ENCODE data around the gene PRH1. TPM values are rescaled to one million over a fixed set of nuclear protein-coding genes. Genes with fewer than 3 reads are reported as not detected.

The PRH1 gene
- total and polyA plus RNA-seq, 2 of the 13 experiments (the other 11 are each of a cell fraction or from before 2014, with no cell fraction given), result 5.3 to 18.8 TPM

GRCh38 chr12:10909462-10909861 is 25.4 kb upstream of the PRH1 start, which contains the start of gene TAS2R13:
Gene TAS2R13, minus strand, starts transcription at chr12:10909562. Its CDS starts 264 bp downstream, at chr12:10909298.
- Histone ChIP-seq H3K79me2 (ENCODE audit: insufficient read depth, low read length) (no peaks in the 10 kb centered on the region), H4K20me1 (ENCODE audit: insufficient read depth, low read length) (no peaks in the 10 kb centered on the region), H3K9me3 (ENCODE audit: low read length) (peaks cover 9% of the 10 kb centered on the region; the same call in 1 of the 2 replicates), H3K4me2 (ENCODE audit: low read depth, low read length) (no peak within 1 kb of the TSS), H3K27ac (ENCODE audit: extremely low read length, insufficient read depth, low read length) (no peak within 1 kb of the TSS), H3K9ac (ENCODE audit: insufficient read depth, low read depth, low read length) (no peak within 1 kb of the TSS), H3K27me3 (ENCODE audit: control insufficient read depth in 1 of 2, insufficient read depth in 2 of 2, low read length in 2 of 2) (no peaks in the 10 kb centered on the region), H3K4me3 (replicated peaks in 1 of 3; ENCODE audit: insufficient read depth in 1 of 3, low read depth in 2 of 3, low read length in 3 of 3) (no peak within 1 kb of the TSS), H2AFZ (ENCODE audit: low read length) (no peak within 1 kb of the TSS), H3K36me3 (replicated peaks in 1 of 2; ENCODE audit: control insufficient read depth in 1 of 2, insufficient read depth in 2 of 2, low read length in 2 of 2) (no peaks in the 10 kb centered on the region; a peak in 1 of 5 replicates), H3K4me1 (ENCODE audit: insufficient read depth, low read length) (no peaks in the 10 kb centered on the region)
- CTCF ChIA-PET (ENCODE audit: low intra/inter-chr PET ratio, low total read pairs), result no interaction called here
- 91% methylated on average over 1 of the region's 1 CpG for WGBS (ENCODE audit: low lambda C conversion rate)
- intact Hi-C loops (cut with micrococcal nuclease; ENCODE audit: unreplicated experiment) (no loop called here), in situ Hi-C loops (cut with HindIII; ENCODE audit: extremely low pct_ligation_motif_present, low pct_unique_long_range_greater_than_20kb) (no loop called here)
- TF ChIP-seq HMG20B (CRISPR knock-in tag; conservative IDR thresholded peaks at IDR 0.05) (no peak), ETV6 (CRISPR knock-in tag; conservative IDR thresholded peaks at IDR 0.05) (no peak), ZNF432 (CRISPR knock-in tag; IDR thresholded peaks at IDR 0.05; ENCODE audit: borderline replicate concordance) (no peak), ZFP36L1 (CRISPR knock-in tag; IDR thresholded peaks at IDR 0.05) (no peak), SETDB1 (CRISPR knock-in tag; IDR thresholded peaks at IDR 0.05; ENCODE audit: borderline replicate concordance) (no peak)
- DNase-seq (ENCODE audit: low spot score) (no peak), ATAC-seq (no peak), FAIRE-seq (no peak)
- BruUV-seq (replicated peaks), result no TSS peak
- POLR2A ChIA-PET, result no interaction called here

GRCh38 chr12:10904686-10905085 is 20.6 kb upstream of the PRH1 start:
- peaks cover 10% of the 10 kb centered on the region; the same call in 1 of the 2 replicates for H3K4me1 ChIP-seq (ENCODE audit: insufficient read depth, low read length)
- in situ Hi-C loops (cut with HindIII; ENCODE audit: extremely low pct_ligation_motif_present, low pct_unique_long_range_greater_than_20kb) (no loop called here), intact Hi-C loops (cut with micrococcal nuclease; ENCODE audit: unreplicated experiment) (loop anchor here (5.0 kb wide), 1 partner anchor 37 kb away; no protein-coding TSS in a partner anchor)
- no peak overlapping the region for H2AFZ ChIP-seq (ENCODE audit: low read length)
- no peaks in the 10 kb centered on the region for H3K79me2 ChIP-seq (ENCODE audit: insufficient read depth, low read length)
- no peaks in the 10 kb centered on the region for H3K36me3 ChIP-seq (replicated peaks in 1 of 2; ENCODE audit: control insufficient read depth in 1 of 2, insufficient read depth in 2 of 2, low read length in 2 of 2)
- no peak for DNase-seq (ENCODE audit: low spot score)
- no peak overlapping the region for H3K27ac ChIP-seq (ENCODE audit: extremely low read length, insufficient read depth, low read length)
- peaks cover 29% of the 10 kb centered on the region for H3K9me3 ChIP-seq (ENCODE audit: low read length)
- no peaks in the 10 kb centered on the region for H4K20me1 ChIP-seq (ENCODE audit: insufficient read depth, low read length)
- 96% methylated on average over 4 of the region's 4 CpGs for WGBS (ENCODE audit: low lambda C conversion rate)
- ATAC-seq, result no peak
- FAIRE-seq, result no peak
- H3K4me2 ChIP-seq (ENCODE audit: low read depth, low read length), result no peak overlapping the region
- ChIA-PET CTCF (ENCODE audit: low intra/inter-chr PET ratio, low total read pairs) (no interaction called here), POLR2A (no interaction called here)
- no peak overlapping the region for H3K9ac ChIP-seq (ENCODE audit: insufficient read depth, low read depth, low read length)
- H3K4me3 ChIP-seq (replicated peaks in 1 of 3; ENCODE audit: insufficient read depth in 1 of 3, low read depth in 2 of 3, low read length in 3 of 3), result no peak overlapping the region
- no TSS peak for BruUV-seq (replicated peaks)
- H3K27me3 ChIP-seq (ENCODE audit: control insufficient read depth in 1 of 2, insufficient read depth in 2 of 2, low read length in 2 of 2), result no peaks in the 10 kb centered on the region
- TF ChIP-seq HOXA9 (CRISPR knock-in tag; IDR thresholded peaks at IDR 0.05; ENCODE audit: borderline replicate concordance) (no peak), ZBTB46 (CRISPR knock-in tag; IDR thresholded peaks at IDR 0.05; ENCODE audit: borderline replicate concordance) (no peak), ZNF292 (CRISPR knock-in tag; IDR thresholded peaks at IDR 0.05; ENCODE audit: borderline replicate concordance, low read depth) (no peak), KLF12 (CRISPR knock-in tag; IDR thresholded peaks at IDR 0.05; ENCODE audit: borderline replicate concordance) (no peak), GZF1 (CRISPR knock-in tag; IDR thresholded peaks at IDR 0.05) (no peak), SP2 (CRISPR knock-in tag; IDR thresholded peaks at IDR 0.05) (no peak), SNAPC4 (CRISPR knock-in tag; IDR thresholded peaks at IDR 0.05) (no peak), ZNF33B (CRISPR knock-in tag; IDR thresholded peaks at IDR 0.05) (no peak)
